Endothelial cell (in vitro differentiated cells): ENCODE results near the gene PPP3R2. TPM values are rescaled to one million over a fixed set of nuclear protein-coding genes. Genes with fewer than 3 reads are reported as not detected.

ENCODE experiments used
- DNase-seq: peaks from one replicate; pipeline ENCODE4 v3.0.0; 2021; ENCODE audit warnings: low spot score
- H3K27ac Mint-ChIP-seq: one replicate; pipeline ENCODE4 v1.8.0; 2021; ENCODE audit warnings: mixed read lengths, inconsistent platforms; ENCODE audit not compliant: unreplicated experiment
- H3K27me3 Mint-ChIP-seq: one replicate; pipeline ENCODE4 v1.8.0; 2021; ENCODE audit warnings: mild to moderate bottlenecking, moderate library complexity, mixed read lengths, inconsistent platforms; ENCODE audit not compliant: unreplicated experiment
- H3K36me3 Mint-ChIP-seq: one replicate; pipeline ENCODE4 v1.8.0; 2021; ENCODE audit warnings: mild to moderate bottlenecking, low read depth, mixed read lengths, inconsistent platforms; ENCODE audit not compliant: unreplicated experiment
- H3K4me1 Mint-ChIP-seq: one replicate; pipeline ENCODE4 v1.8.0; 2021; ENCODE audit warnings: mild to moderate bottlenecking, mixed read lengths, inconsistent platforms; ENCODE audit not compliant: unreplicated experiment
- H3K4me3 Mint-ChIP-seq: one replicate; pipeline ENCODE4 v1.8.0; 2021; ENCODE audit warnings: mild to moderate bottlenecking, mixed read lengths, inconsistent platforms; ENCODE audit not compliant: unreplicated experiment
- H3K9me3 Mint-ChIP-seq: one replicate; pipeline ENCODE4 v1.8.0; 2021; ENCODE audit warnings: mixed read lengths, inconsistent platforms; ENCODE audit not compliant: unreplicated experiment
- long read RNA-seq: library from polyadenylated mRNA; unstranded; transcript quantifications from one replicate; pipeline ENCODE4 v2.0.0, GENCODE V29; 2020; ENCODE audit not compliant: unreplicated experiment
- total RNA-seq: library from RNA; stranded (reverse); fragmentation: NEBNext Ultra II Directional; extraction: Animal tissue kit (Norgen Biotek cat#: 25700); gene quantifications from one replicate; pipeline ENCODE4 v1.2.1, GENCODE V29; 2021; ENCODE audit not compliant: unreplicated experiment
- TF ChIP-seq, protein P1 (sequence below): fragments of 200-600 bp; sonication (generic); IDR thresholded peaks from one replicate; pipeline ENCODE4 v1.5.0; 2021; ENCODE audit warnings: antibody characterized with exemption; ENCODE audit not compliant: unreplicated experiment

The PPP3R2 gene, protein sequence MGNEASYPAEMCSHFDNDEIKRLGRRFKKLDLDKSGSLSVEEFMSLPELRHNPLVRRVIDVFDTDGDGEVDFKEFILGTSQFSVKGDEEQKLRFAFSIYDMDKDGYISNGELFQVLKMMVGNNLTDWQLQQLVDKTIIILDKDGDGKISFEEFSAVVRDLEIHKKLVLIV
- total RNA-seq = 2.2 TPM
- long read RNA-seq = 0 reads

DNA sequence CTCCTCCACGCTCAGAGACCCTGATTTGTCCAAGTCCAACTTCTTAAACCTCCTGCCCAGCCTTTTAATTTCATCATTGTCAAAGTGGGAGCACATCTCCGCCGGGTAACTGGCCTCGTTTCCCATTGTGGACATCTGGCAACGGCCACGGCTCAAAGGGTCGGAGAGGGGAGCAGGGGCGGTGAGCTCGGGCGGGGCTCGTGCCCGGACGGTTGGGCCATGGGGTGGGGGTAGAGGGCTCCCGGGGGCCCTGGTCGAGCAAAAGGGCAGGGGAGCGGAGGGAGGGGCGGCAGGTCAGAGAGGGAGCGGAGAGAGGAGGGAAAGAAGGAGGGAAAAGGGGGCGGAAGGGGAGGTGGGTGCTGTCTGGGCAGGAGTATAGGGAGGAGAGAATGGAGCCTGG is at the start of gene PPP3R2:
Gene PPP3R2, minus strand, starts transcription at position 174 of the 400 bp plus-strand sequence. Its CDS starts 48 bp downstream, at position 126.
- Mint-ChIP-seq H3K4me3 (no peak within 1 kb of the TSS), H3K36me3 (no peaks in the 10 kb centered on the region), H3K4me1 (no peaks in the 10 kb centered on the region), H3K9me3 (no peaks in the 10 kb centered on the region), H3K27ac (no peak within 1 kb of the TSS), H3K27me3 (no peaks in the 10 kb centered on the region)
- no peak for DNase-seq
- TF ChIP-seq, protein P1, sequence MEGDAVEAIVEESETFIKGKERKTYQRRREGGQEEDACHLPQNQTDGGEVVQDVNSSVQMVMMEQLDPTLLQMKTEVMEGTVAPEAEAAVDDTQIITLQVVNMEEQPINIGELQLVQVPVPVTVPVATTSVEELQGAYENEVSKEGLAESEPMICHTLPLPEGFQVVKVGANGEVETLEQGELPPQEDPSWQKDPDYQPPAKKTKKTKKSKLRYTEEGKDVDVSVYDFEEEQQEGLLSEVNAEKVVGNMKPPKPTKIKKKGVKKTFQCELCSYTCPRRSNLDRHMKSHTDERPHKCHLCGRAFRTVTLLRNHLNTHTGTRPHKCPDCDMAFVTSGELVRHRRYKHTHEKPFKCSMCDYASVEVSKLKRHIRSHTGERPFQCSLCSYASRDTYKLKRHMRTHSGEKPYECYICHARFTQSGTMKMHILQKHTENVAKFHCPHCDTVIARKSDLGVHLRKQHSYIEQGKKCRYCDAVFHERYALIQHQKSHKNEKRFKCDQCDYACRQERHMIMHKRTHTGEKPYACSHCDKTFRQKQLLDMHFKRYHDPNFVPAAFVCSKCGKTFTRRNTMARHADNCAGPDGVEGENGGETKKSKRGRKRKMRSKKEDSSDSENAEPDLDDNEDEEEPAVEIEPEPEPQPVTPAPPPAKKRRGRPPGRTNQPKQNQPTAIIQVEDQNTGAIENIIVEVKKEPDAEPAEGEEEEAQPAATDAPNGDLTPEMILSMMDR = no peak

DNA sequence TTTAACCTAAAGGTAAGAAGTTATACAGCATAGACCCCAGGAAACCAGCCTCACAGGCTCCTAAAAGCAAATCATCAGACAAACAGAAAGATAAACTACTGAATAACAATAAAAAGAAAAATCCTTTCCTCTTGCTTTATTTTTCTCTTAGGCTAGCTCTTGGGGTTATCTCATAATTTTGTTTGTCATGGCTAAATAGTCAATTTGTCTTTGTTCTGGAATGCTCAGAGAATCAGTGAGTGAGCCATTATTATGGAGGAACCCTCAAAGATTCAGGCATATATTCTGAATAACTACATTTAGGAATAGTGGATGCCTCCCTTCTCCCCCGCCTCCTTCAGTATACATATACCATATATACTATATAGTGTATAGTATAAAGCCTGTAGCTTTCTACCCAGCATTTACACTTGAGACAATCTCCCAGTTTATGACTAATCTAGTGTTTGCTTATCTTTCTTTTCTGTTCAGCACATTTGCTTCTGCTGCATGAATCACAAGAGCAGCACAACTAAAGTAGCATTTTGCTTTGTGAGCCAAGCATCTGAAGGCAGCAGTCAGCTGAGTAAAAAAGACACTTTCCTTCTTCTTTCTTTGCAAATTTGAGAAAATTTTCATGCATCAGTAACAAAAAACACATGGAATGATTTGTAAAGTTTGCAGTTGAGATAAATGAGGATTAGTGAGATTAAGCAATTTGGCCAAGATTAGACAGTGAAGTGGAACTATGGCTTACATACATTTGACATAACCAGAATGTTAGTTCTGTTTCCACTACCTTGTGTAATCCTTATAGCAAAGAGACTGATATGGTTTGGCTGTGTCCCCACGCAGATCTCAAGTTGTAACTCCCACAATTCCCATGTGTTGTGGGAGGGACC is 45.3 kb upstream of the PPP3R2 start:
- no peak for DNase-seq
- Mint-ChIP-seq H3K9me3 (no peaks in the 10 kb centered on the region), H3K36me3 (peaks cover 7% of the 10 kb centered on the region), H3K4me1 (no peaks in the 10 kb centered on the region), H3K27ac (no peak overlapping the region), H3K27me3 (no peaks in the 10 kb centered on the region), H3K4me3 (no peak overlapping the region)
- TF ChIP-seq, protein P1 = no peak

DNA sequence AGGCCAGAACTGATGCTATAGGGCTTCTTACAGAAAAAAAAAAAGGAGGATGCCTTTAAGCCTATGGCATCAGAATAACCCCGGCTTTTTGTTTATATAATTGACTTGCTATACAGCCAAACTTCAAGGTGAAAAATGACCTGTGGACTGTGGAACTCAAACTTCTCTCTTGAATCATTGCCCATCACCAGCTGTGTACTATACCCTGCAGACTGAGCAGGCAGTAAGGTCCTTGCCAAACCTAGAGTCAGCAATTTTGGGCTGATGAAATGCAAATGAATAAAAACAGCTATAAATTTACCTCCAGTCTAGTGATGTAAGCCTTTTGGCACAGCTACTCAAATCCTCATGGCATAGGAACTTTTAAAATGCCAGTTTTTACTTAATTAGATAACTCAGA is 44.5 kb upstream of the PPP3R2 start:
- Mint-ChIP-seq H3K27me3 (no peaks in the 10 kb centered on the region), H3K27ac (no peak overlapping the region), H3K9me3 (no peaks in the 10 kb centered on the region), H3K36me3 (peaks cover 7% of the 10 kb centered on the region), H3K4me1 (no peaks in the 10 kb centered on the region), H3K4me3 (no peak overlapping the region)
- no peak for DNase-seq
- TF ChIP-seq, protein P1 = no peak

DNA sequence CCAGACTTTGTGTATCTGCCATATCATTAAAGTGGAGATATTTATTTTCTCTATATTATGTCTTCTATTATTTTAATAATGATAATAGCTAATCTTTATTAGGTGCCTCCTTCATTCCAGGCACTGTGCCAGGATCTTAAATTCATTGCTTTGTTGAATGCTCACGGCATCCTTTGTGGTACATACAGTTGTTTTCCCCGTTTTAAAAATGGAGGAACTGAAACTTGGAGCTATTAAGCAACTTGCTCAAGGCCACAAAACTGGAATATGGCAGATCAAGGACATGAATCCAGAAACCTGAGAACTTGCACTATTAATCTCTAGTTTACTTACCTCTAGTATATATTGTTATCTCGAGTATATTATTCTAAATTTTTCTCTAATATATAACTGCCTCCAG is 41.5 kb upstream of the PPP3R2 start:
- DNase-seq = no peak
- Mint-ChIP-seq H3K9me3 (no peaks in the 10 kb centered on the region), H3K27me3 (peaks cover 2% of the 10 kb centered on the region), H3K36me3 (peaks cover 4% of the 10 kb centered on the region), H3K27ac (no peak overlapping the region), H3K4me3 (no peak overlapping the region), H3K4me1 (peaks cover 5% of the 10 kb centered on the region)
- TF ChIP-seq, protein P1 = no peak

DNA sequence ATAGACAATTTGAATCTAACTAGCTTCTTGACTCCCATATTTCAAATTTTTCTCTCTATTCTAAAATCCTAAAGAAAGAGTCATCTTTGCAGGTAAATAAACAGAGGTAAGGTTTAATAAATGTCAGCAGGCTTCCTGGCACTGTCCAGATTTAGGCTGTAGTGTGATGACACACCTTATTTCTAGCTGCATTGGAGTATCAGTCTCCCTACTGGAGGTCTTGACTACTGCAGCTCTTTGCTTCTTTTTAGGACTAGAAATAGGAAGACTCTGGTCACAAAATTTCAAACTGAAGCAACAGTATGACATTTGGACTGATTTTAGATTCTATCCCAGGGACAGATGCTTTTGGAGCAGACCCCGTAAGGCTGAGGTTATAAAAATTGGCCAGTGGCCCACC is 40.7 kb upstream of the PPP3R2 start:
- no peak overlapping the region for H3K4me3 Mint-ChIP-seq
- DNase-seq = no peak
- H3K36me3 Mint-ChIP-seq = peaks cover 4% of the 10 kb centered on the region
- no peaks in the 10 kb centered on the region for H3K9me3 Mint-ChIP-seq
- H3K27ac Mint-ChIP-seq = no peak overlapping the region
- H3K4me1 Mint-ChIP-seq = peaks cover 8% of the 10 kb centered on the region
- TF ChIP-seq, protein P1 = peak; percentile 17
- H3K27me3 Mint-ChIP-seq = peaks cover 2% of the 10 kb centered on the region
